ENCODE results near the gene OGFOD3.
A peak's percentile ranks its signal among the peaks of the same experiment; 100 is the strongest.
"Not testable (repeated sequence)": the region's sequence is repeated elsewhere in the genome, so short reads cannot be mapped to it uniquely, and the experiment has no call there.

Gene OGFOD3

GRCh38 chr17:82371333-82372248 is 46.8 kb downstream of the OGFOD3 start, which contains the start of gene UTS2R:
Gene UTS2R (plus strand): TSS chr17:82371765. CDS start chr17:82374325, 2,560 bp downstream.
- no peak for DNase-seq

- no peak for DNase-seq
Observed at GRCh38 chr17:82370471-82371332, 47.7 kb downstream of the OGFOD3 start.

GRCh38 chr17:82369211-82369610 is 49.2 kb downstream of the OGFOD3 start:
- no peak for DNase-seq

GRCh38 chr17:82367724-82368524 is 50.5 kb downstream of the OGFOD3 start:
- peak; percentile 35 for DNase-seq

- no peak for DNase-seq
Observed at GRCh38 chr17:82366749-82367148, 51.6 kb downstream of the OGFOD3 start.

- no peak for DNase-seq
Observed at GRCh38 chr17:82365606-82366295, 52.6 kb downstream of the OGFOD3 start.

- no peak for DNase-seq
Observed at GRCh38 chr17:82361885-82362633, 56.3 kb downstream of the OGFOD3 start.

GRCh38 chr17:82359451-82360074 is 58.8 kb downstream of the OGFOD3 start:
- DNase-seq = not testable (repeated sequence)

GRCh38 chr17:82358465-82359350 is 59.7 kb downstream of the OGFOD3 start, which contains the start of gene TEX19:
Gene TEX19 (plus strand): TSS chr17:82359247. CDS start chr17:82362151, 2,904 bp downstream.
- peak; percentile 45 for DNase-seq

- no peak for DNase-seq
Observed at GRCh38 chr17:82357394-82357793, 61.0 kb downstream of the OGFOD3 start.

- DNase-seq = no peak
Observed at GRCh38 chr17:82356845-82357355, 61.5 kb downstream of the OGFOD3 start.

- no peak for DNase-seq
Observed at GRCh38 chr17:82355770-82356427, 62.5 kb downstream of the OGFOD3 start.

GRCh38 chr17:82354804-82355308 is 63.5 kb downstream of the OGFOD3 start:
- no peak for DNase-seq

- DNase-seq = no peak
Observed at GRCh38 chr17:82353484-82353883, 64.9 kb downstream of the OGFOD3 start.

- DNase-seq = peak; percentile 85
Observed at GRCh38 chr17:82351713-82352488, 66.5 kb downstream of the OGFOD3 start.

- no peak for DNase-seq
Observed at GRCh38 chr17:82351254-82351712, 67.1 kb downstream of the OGFOD3 start.

- peak; percentile 41 for DNase-seq
Observed at GRCh38 chr17:82350182-82351030, 68.0 kb downstream of the OGFOD3 start.
